Omental fat pad (tissue), 4 donors: Measurements from ENCODE around the gene SLC16A4. TPM values are rescaled to one million over a fixed set of nuclear protein-coding genes. Genes with fewer than 3 reads are reported as not detected.
A peak's percentile ranks its signal among the peaks of the same experiment; 100 is the strongest.
"Not testable (repeated sequence)": the region's sequence is repeated elsewhere in the genome, so short reads cannot be mapped to it uniquely, and the experiment has no call there.

ENCODE experiments used
- ATAC-seq: fragments of 150-250 bp; one replicate; pipeline ENCODE4 v1.9.1; 2016; ENCODE audit warnings: mild to moderate bottlenecking, moderate library complexity; ENCODE audit not compliant: low FRiP score
- DNase-seq: peaks from one replicate; pipeline ENCODE4 v3.0.0-alpha.2; 2019; ENCODE audit warnings: low spot score
- total RNA-seq, 4 donors: library from RNA; depleted of rRNA; stranded (reverse); fragments of >200 nt; gene quantifications; one replicate each; pipeline ENCODE4 v1.1.0, GENCODE V29; 2016
- TF ChIP-seq, protein P1 (sequence below), 3 donors: fragments of 450-650 bp; IDR thresholded peaks; one replicate each; pipeline ENCODE4 v1.5.1; 2016 to 2017; ENCODE audit warnings: antibody characterized with exemption in 3 of 3, mild to moderate bottlenecking in 3 of 3, moderate library complexity in 2 of 3

Gene SLC16A4
- 10 to 100 TPM in 1 of 4 donors, 1 to 10 TPM in 3; 9.1 to 19.8 (median 9.7) TPM for total RNA-seq

DNA sequence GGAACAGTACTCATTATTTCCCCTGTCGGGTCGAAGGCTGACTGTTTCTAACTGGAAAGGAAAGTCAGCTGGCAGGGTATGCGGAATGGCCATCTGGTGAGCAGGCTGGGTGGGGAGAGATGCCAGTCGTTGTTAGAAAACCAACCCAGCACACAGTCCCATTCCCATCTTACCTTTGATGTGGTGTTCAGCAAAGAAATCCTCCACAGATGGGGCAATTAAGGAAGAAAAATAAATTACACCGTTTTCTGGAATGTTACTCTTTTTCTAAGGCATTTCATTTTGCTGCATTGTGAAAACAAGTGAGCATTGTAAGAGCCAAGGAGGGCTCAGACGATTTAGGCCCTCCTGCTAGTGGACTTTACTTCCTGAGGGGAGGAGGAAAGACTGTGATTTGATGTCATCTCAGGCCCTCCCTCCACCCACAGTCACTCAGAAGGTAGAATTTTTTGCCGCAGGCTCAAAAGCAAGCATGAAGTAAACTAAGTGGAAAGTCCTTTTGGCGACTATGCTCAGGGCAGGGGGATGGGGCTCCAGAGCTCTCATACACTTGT is at the start of gene SLC16A4:
SLC16A4 (minus strand) TSS at position 335 of the 554 bp plus-strand sequence. CDS start 1,703 bp downstream, outside the sequence.
- ATAC-seq (peak; percentile 75), DNase-seq (no peak)
- TF ChIP-seq, protein P1, sequence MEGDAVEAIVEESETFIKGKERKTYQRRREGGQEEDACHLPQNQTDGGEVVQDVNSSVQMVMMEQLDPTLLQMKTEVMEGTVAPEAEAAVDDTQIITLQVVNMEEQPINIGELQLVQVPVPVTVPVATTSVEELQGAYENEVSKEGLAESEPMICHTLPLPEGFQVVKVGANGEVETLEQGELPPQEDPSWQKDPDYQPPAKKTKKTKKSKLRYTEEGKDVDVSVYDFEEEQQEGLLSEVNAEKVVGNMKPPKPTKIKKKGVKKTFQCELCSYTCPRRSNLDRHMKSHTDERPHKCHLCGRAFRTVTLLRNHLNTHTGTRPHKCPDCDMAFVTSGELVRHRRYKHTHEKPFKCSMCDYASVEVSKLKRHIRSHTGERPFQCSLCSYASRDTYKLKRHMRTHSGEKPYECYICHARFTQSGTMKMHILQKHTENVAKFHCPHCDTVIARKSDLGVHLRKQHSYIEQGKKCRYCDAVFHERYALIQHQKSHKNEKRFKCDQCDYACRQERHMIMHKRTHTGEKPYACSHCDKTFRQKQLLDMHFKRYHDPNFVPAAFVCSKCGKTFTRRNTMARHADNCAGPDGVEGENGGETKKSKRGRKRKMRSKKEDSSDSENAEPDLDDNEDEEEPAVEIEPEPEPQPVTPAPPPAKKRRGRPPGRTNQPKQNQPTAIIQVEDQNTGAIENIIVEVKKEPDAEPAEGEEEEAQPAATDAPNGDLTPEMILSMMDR (IDR thresholded peaks at IDR 0.05), result no peak

DNA sequence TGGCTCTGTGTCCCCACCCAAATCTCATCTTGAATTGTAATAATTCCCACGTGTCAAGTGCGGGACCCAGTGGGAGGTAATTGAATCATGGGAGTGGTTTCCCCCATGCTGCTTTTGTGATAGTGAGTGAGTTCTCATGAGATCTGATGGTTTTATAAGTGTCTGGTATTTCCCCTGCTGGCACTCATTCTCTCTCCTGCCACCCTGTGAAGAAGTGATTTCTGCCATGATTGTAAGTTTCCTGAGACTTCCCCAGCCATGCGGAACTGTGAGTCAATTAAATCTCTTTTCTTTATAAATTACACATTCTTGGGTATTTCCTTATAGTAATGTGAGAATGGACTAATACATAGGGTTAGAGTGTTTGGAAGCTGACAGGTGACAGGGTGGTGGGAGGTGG is 49.0 kb upstream of the SLC16A4 start:
- ATAC-seq, DNase-seq: not testable (repeated sequence)

DNA sequence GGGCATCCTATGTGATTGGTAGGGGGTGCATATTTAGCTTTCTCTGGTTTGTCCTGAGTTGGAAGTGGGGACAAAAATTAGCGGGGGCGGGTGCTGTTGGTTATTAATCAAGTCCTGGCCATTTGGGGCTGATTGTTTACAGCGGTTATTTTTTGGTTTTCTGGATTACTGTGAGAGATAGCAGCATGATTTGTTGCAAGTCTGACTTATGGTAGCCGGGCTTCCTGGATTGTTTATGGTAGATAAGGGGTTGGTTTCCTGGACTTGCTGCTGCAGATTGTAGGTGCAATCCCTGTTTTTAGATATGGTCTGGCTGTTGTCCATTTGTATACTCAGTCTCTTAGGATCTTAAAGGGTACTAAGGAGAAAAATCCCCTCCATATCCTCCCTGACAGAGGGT is 48.1 kb upstream of the SLC16A4 start:
- DNase-seq (no peak), ATAC-seq (no peak)
- TF ChIP-seq, protein P1 (IDR thresholded peaks at IDR 0.05), result no peak

- ATAC-seq, DNase-seq: not testable (repeated sequence)
Measured at GRCh38 chr1:110437645-110438299, 46.9 kb upstream of the SLC16A4 start.

DNA sequence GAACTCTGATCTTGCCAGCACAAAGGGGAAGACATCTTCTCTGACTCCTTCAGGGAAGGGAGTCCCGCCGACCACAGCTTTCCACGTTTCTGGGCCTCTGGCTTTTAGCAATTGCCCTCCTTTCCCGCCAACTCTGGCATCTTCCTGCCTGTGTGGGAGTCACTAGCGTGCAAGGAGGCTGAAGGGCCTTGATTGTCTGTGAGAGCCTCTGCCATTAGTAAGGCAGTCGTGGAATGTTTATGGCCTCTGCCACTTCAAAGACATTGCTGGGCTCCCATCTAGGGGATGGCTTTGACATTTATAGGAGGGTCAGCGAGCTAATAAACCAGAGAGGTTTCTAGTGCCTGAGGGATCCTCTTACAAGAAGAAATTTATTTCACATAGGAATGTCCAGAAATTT is 45.8 kb upstream of the SLC16A4 start:
- no peak for ATAC-seq
- TF ChIP-seq, protein P1 (IDR thresholded peaks at IDR 0.05), result no peak
- no peak for DNase-seq

GRCh38 chr1:110434946-110435345 is 44.1 kb upstream of the SLC16A4 start:
- TF ChIP-seq, protein P1 (IDR thresholded peaks at IDR 0.05), result no peak
- DNase-seq (no peak), ATAC-seq (no peak)

DNA sequence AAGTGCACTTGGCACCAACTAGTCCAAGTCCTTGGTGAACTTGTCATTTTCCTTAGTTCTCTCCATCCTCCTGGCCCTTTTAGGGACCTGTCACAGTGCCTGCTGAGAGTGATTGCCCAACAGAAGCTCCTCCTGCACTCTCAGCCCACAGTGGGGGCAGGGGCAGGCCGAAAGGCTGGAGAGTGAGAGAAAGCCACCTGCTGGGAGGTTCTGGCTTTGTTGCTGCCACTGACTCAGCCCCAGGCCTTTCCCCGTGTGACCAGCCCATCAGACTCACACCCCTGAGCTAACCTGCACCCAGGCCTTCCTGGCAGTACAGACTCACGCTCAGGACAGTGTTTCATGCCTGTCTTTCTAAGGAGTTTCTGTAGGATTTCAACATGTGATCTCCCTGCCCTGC is 43.0 kb upstream of the SLC16A4 start:
- TF ChIP-seq, protein P1 (IDR thresholded peaks at IDR 0.05), result no peak
- no peak for DNase-seq
- ATAC-seq, result peak; percentile 87

GRCh38 chr1:110433213-110433612 is 42.4 kb upstream of the SLC16A4 start:
- DNase-seq (no peak), ATAC-seq (no peak)
- TF ChIP-seq, protein P1 (IDR thresholded peaks at IDR 0.05), result no peak
